HL-60 (cell line): ENCODE results near the gene LDB3.

Source experiments
- DNase-seq, 2 experiments: peaks; one replicate each; pipeline ENCODE4 v3.0.0-alpha.2; 2010 to 2020; ENCODE audit warnings: low read depth in 1 of 2, low spot score in 1 of 2
- H3K27ac ChIP-seq: fragments of 250-450 bp; sonication (Bioruptor Pico); replicated peaks from 2 replicates; pipeline ENCODE4 v1.5.1; 2020; ENCODE audit warnings: mild to moderate bottlenecking, moderate library complexity
- H3K27me3 ChIP-seq: fragments of 250-450 bp; sonication (Bioruptor Pico); 2 replicates; pipeline ENCODE4 v1.5.1; 2021; ENCODE audit warnings: mild to moderate bottlenecking, moderate library complexity; ENCODE audit not compliant: insufficient read depth, poor library complexity, severe bottlenecking
- H3K4me3 ChIP-seq: replicated peaks from 2 replicates; pipeline ENCODE4 v1.5.1; 2011; ENCODE audit warnings: mild to moderate bottlenecking, control low read depth, low read length; ENCODE audit not compliant: insufficient read depth
- CTCF ChIP-seq: IDR thresholded peaks from one replicate; pipeline ENCODE4 v1.5.1; 2011; ENCODE audit warnings: low read length, control low read depth, inconsistent platforms; ENCODE audit not compliant: insufficient read depth
- GABPA ChIP-seq: IDR thresholded peaks from 2 replicates; pipeline ENCODE4 v1.6.1; 2012; ENCODE audit warnings: low read depth
- POLR2AphosphoS5 ChIP-seq: IDR thresholded peaks from 2 replicates; pipeline ENCODE4 v1.6.1; 2012; ENCODE audit warnings: low read depth
- REST ChIP-seq: IDR thresholded peaks from 2 replicates; pipeline ENCODE4 v1.6.1; 2012; ENCODE audit warnings: low read depth; ENCODE audit not compliant: insufficient replicate concordance
- SPI1 ChIP-seq: IDR thresholded peaks from 2 replicates; pipeline ENCODE4 v1.6.1; 2012; ENCODE audit warnings: low read depth, mild to moderate bottlenecking, borderline replicate concordance

LDB3 gene

GRCh38 chr10:86647773-86648703 is 20.3 kb upstream of the LDB3 start:
- H3K27ac ChIP-seq: no peak overlapping the region
- no peak for DNase-seq
- TF ChIP-seq POLR2AphosphoS5 (no peak), CTCF (no peak), SPI1 (no peak), GABPA (no peak), REST (no peak)
- no peaks in the 10 kb centered on the region for H3K27me3 ChIP-seq
- H3K4me3 ChIP-seq: no peak overlapping the region

- DNase-seq: no peak
- no peak overlapping the region for H3K4me3 ChIP-seq
- H3K27ac ChIP-seq: no peak overlapping the region
- H3K27me3 ChIP-seq: no peaks in the 10 kb centered on the region
- TF ChIP-seq CTCF (no peak), SPI1 (no peak), GABPA (no peak), REST (no peak), POLR2AphosphoS5 (no peak)
Measured at GRCh38 chr10:86648704-86649427, 19.4 kb upstream of the LDB3 start.

- no peak overlapping the region for H3K27ac ChIP-seq
- H3K27me3 ChIP-seq: no peaks in the 10 kb centered on the region
- no peak overlapping the region for H3K4me3 ChIP-seq
- DNase-seq: no peak
- TF ChIP-seq SPI1: no peak
- no peak for TF ChIP-seq POLR2AphosphoS5
- TF ChIP-seq REST: no peak
- no peak for TF ChIP-seq GABPA
- no peak for TF ChIP-seq CTCF
Measured at GRCh38 chr10:86649471-86650150, 18.7 kb upstream of the LDB3 start.
